Measurements from ENCODE around the gene RALGAPA2.

The RALGAPA2 gene

GRCh38 chr20:20664795-20665589 lies 47.5 kb downstream of the RALGAPA2 start:
- Histone ChIP-seq H3K27ac (ENCODE audit: low read length) (no peak overlapping the region), H3K4me1 (ENCODE audit: low read length) (peaks cover 25% of the 10 kb centered on the region), H4K20me1 (ENCODE audit: insufficient read depth, low read length) (no peaks in the 10 kb centered on the region), H3K4me2 (ENCODE audit: low read length) (no peak overlapping the region), H2AFZ (ENCODE audit: low read depth, low read length) (no peak overlapping the region), H3K9ac (ENCODE audit: low read length) (no peak overlapping the region), H3K79me2 (ENCODE audit: low read length) (no peaks in the 10 kb centered on the region), H3K36me3 (replicated peaks; ENCODE audit: low read depth, low read length) (no peaks in the 10 kb centered on the region), H3K27me3 (ENCODE audit: low read depth, low read length) (peaks cover 5% of the 10 kb centered on the region; the same call in 1 of the 2 replicates), H3K9me3 (ENCODE audit: insufficient read depth, low read length) (no peaks in the 10 kb centered on the region), H3K4me3 (ENCODE audit: low read length) (no peak overlapping the region)
- TF ChIP-seq EZH2phosphoT487 (IDR thresholded peaks at IDR 0.05; ENCODE audit: low read depth), result no peak
- TF ChIP-seq CTCF (IDR thresholded peaks at IDR 0.05; ENCODE audit: low read depth, low read length), result peak; percentile 92

- no peak overlapping the region for H3K27ac ChIP-seq (ENCODE audit: low read length)
- H4K20me1 ChIP-seq (ENCODE audit: insufficient read depth, low read length), result no peaks in the 10 kb centered on the region
- no peak overlapping the region for H3K4me2 ChIP-seq (ENCODE audit: low read length)
- TF ChIP-seq EZH2phosphoT487 (IDR thresholded peaks at IDR 0.05; ENCODE audit: low read depth), result no peak
- no peak for TF ChIP-seq CTCF (IDR thresholded peaks at IDR 0.05; ENCODE audit: low read depth, low read length)
- H3K36me3 ChIP-seq (replicated peaks; ENCODE audit: low read depth, low read length), result no peaks in the 10 kb centered on the region
- no peak overlapping the region for H2AFZ ChIP-seq (ENCODE audit: low read depth, low read length)
- H3K4me1 ChIP-seq (ENCODE audit: low read length), result peaks cover 15% of the 10 kb centered on the region
- peaks cover 5% of the 10 kb centered on the region; the same call in 1 of the 2 replicates for H3K27me3 ChIP-seq (ENCODE audit: low read depth, low read length)
- no peak overlapping the region for H3K9ac ChIP-seq (ENCODE audit: low read length)
- no peak overlapping the region for H3K4me3 ChIP-seq (ENCODE audit: low read length)
- H3K9me3 ChIP-seq (ENCODE audit: insufficient read depth, low read length), result no peaks in the 10 kb centered on the region
- H3K79me2 ChIP-seq (ENCODE audit: low read length), result no peaks in the 10 kb centered on the region
Measured at GRCh38 chr20:20663841-20664240, 48.6 kb downstream of the RALGAPA2 start.

GRCh38 chr20:20658871-20659431 lies 53.5 kb downstream of the RALGAPA2 start:
- 0 out of 2 replicates have a peak, but pooled peaks cover 4% of the 10 kb centered on the region for H4K20me1 ChIP-seq (ENCODE audit: insufficient read depth, low read length)
- H3K4me1 ChIP-seq (ENCODE audit: low read length), result no peaks in the 10 kb centered on the region
- H3K27ac ChIP-seq (ENCODE audit: low read length), result no peak overlapping the region
- no peak for TF ChIP-seq EZH2phosphoT487 (IDR thresholded peaks at IDR 0.05; ENCODE audit: low read depth)
- no peak for TF ChIP-seq CTCF (IDR thresholded peaks at IDR 0.05; ENCODE audit: low read depth, low read length)
- H3K79me2 ChIP-seq (ENCODE audit: low read length), result no peaks in the 10 kb centered on the region
- no peak overlapping the region for H3K9ac ChIP-seq (ENCODE audit: low read length)
- no peak overlapping the region for H3K4me2 ChIP-seq (ENCODE audit: low read length)
- no peaks in the 10 kb centered on the region for H3K9me3 ChIP-seq (ENCODE audit: insufficient read depth, low read length)
- H3K27me3 ChIP-seq (ENCODE audit: low read depth, low read length), result no peaks in the 10 kb centered on the region
- no peak overlapping the region for H3K4me3 ChIP-seq (ENCODE audit: low read length)
- H2AFZ ChIP-seq (ENCODE audit: low read depth, low read length), result no peak overlapping the region
- H3K36me3 ChIP-seq (replicated peaks; ENCODE audit: low read depth, low read length), result no peaks in the 10 kb centered on the region

- Histone ChIP-seq H3K27ac (ENCODE audit: low read length) (no peak overlapping the region), H3K9ac (ENCODE audit: low read length) (no peak overlapping the region), H3K9me3 (ENCODE audit: insufficient read depth, low read length) (no peaks in the 10 kb centered on the region), H3K4me1 (ENCODE audit: low read length) (no peaks in the 10 kb centered on the region), H3K36me3 (replicated peaks; ENCODE audit: low read depth, low read length) (no peaks in the 10 kb centered on the region), H3K4me3 (ENCODE audit: low read length) (no peak overlapping the region), H3K27me3 (ENCODE audit: low read depth, low read length) (no peaks in the 10 kb centered on the region), H4K20me1 (ENCODE audit: insufficient read depth, low read length) (0 out of 2 replicates have a peak, but pooled peaks cover 4% of the 10 kb centered on the region), H3K79me2 (ENCODE audit: low read length) (no peaks in the 10 kb centered on the region), H3K4me2 (ENCODE audit: low read length) (no peak overlapping the region), H2AFZ (ENCODE audit: low read depth, low read length) (no peak overlapping the region)
- TF ChIP-seq CTCF (IDR thresholded peaks at IDR 0.05; ENCODE audit: low read depth, low read length), result no peak
- TF ChIP-seq EZH2phosphoT487 (IDR thresholded peaks at IDR 0.05; ENCODE audit: low read depth), result no peak
Measured at GRCh38 chr20:20658123-20658522, 54.3 kb downstream of the RALGAPA2 start.

Data from OCI-LY3 (cell line).